ENCODE results near the gene SLC1A5.

DNA sequence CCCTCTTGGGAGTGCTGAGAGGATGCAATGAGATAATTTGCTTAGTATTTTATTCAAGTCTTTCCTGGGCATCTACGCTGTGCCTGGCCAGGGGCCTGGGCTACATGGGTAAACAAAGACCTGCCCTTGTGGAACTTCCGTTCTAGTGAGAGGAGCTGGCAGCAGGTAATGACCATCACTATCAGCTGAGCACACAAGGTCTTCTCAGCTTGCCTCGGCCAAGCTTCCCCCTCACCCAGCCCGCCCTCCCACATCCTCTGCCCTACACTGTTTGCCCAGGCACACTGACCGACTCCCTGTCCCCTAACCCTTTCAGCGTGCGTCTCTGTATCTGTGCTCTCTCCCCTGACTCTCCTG, 51.1 kb downstream of the SLC1A5 start:
- TF ChIP-seq POLR2A (IDR thresholded peaks at IDR 0.05) (no peak), CTCF (IDR thresholded peaks at IDR 0.05) (no peak), EP300 (IDR thresholded peaks at IDR 0.05; ENCODE audit: low read depth) (no peak), POLR2AphosphoS5 (IDR thresholded peaks at IDR 0.05) (no peak)
